ENCODE results near the gene B4GALT5. TPM values are rescaled to one million over a fixed set of nuclear protein-coding genes. Genes with fewer than 3 reads are reported as not detected.
A peak's percentile ranks its signal among the peaks of the same experiment; 100 is the strongest.

The B4GALT5 gene
- total and polyA plus RNA-seq, 7 experiments from 2014 or later: 0.14 to 23.1 (median 3.6) TPM

GRCh38 chr20:49750611-49751396 lies 37.1 kb upstream of the B4GALT5 start:
- Histone ChIP-seq H3K4me3 (ENCODE audit: low read length) (no peak overlapping the region), H3K27me3 (ENCODE audit: control insufficient read depth in 2 of 2, insufficient read depth in 2 of 2, low read length in 2 of 2) (no peaks in the 10 kb centered on the region), H3K9me3 (ENCODE audit: control insufficient read depth in 2 of 3, low read length in 3 of 3) (no peaks in the 10 kb centered on the region), H3K27ac (ENCODE audit: low read depth, low read length) (no peak overlapping the region), H3K4me1 (ENCODE audit: control insufficient read depth in 2 of 2, insufficient read depth in 2 of 2, low read length in 2 of 2) (no peaks in the 10 kb centered on the region), H3K36me3 (ENCODE audit: control insufficient read depth in 2 of 3, insufficient read depth in 3 of 3, low read length in 3 of 3) (no peaks in the 10 kb centered on the region)
- Mint-ChIP-seq H3K4me3 (no peak overlapping the region), H3K4me1 (peaks cover 0 to 10% (median 8%) of the 10 kb centered on the region in 7 donors), H3K9me3 (no peaks in the 10 kb centered on the region), H3K27me3 (peaks cover 14 to 53% (median 23%) of the 10 kb centered on the region in 5 donors), H3K36me3 (peaks cover 0 to 4% (median 0%) of the 10 kb centered on the region in 5 donors), H3K27ac (no peak overlapping the region)
- no peak for DNase-seq
- intact Hi-C loops (cut with micrococcal nuclease): no loop called here
- POLR2A ChIA-PET: interaction anchor here (0.6 kb wide), 1 partner anchor 24 kb away, joined by 3 read pairs; no protein-coding TSS in a partner anchor
- CTCF ChIA-PET: no interaction called here
- peak; percentile 47 for ATAC-seq

GRCh38 chr20:49749625-49750024 lies 35.9 kb upstream of the B4GALT5 start:
- Histone ChIP-seq H3K36me3 (ENCODE audit: control insufficient read depth in 2 of 3, insufficient read depth in 3 of 3, low read length in 3 of 3) (no peaks in the 10 kb centered on the region), H3K4me3 (ENCODE audit: low read length) (no peak overlapping the region), H3K27ac (ENCODE audit: low read depth, low read length) (no peak overlapping the region), H3K9me3 (ENCODE audit: control insufficient read depth in 2 of 3, low read length in 3 of 3) (no peaks in the 10 kb centered on the region), H3K4me1 (ENCODE audit: control insufficient read depth in 2 of 2, insufficient read depth in 2 of 2, low read length in 2 of 2) (no peaks in the 10 kb centered on the region), H3K27me3 (ENCODE audit: control insufficient read depth in 2 of 2, insufficient read depth in 2 of 2, low read length in 2 of 2) (no peaks in the 10 kb centered on the region)
- DNase-seq: no peak
- intact Hi-C loops (cut with micrococcal nuclease): no loop called here
- Mint-ChIP-seq H3K4me1 (peaks cover 0 to 10% (median 8%) of the 10 kb centered on the region in 7 donors), H3K27ac (no peak overlapping the region), H3K4me3 (no peak overlapping the region), H3K27me3 (peaks cover 7 to 50% (median 22%) of the 10 kb centered on the region in 5 donors), H3K36me3 (peaks cover 0 to 4% (median 0%) of the 10 kb centered on the region in 5 donors), H3K9me3 (no peaks in the 10 kb centered on the region)
- no peak for ATAC-seq
- ChIA-PET POLR2A (no interaction called here), CTCF (no interaction called here)

DNA sequence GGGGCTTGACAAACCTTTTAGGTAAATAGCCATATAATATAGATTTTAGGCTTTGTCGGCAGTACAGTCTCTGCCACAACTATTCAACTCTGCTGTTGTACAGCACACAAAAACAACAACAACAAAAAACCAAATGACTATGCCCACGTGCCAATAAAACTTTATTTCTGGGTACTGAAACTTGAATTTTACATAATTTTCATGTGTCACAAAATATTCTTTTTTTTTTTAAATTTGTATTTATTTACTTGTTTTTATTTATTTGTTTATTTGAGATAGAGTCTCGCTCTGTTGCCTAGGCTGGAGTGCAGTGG lies 34.8 kb upstream of the B4GALT5 start:
- Mint-ChIP-seq H3K9me3 (no peaks in the 10 kb centered on the region), H3K4me1 (peaks cover 0 to 10% (median 8%) of the 10 kb centered on the region in 7 donors), H3K36me3 (peaks cover 0 to 4% (median 0%) of the 10 kb centered on the region in 5 donors), H3K27ac (no peak overlapping the region), H3K4me3 (no peak overlapping the region), H3K27me3 (peaks cover 5 to 43% (median 16%) of the 10 kb centered on the region in 5 donors)
- DNase-seq (no peak), ATAC-seq (no peak)
- no peak overlapping the region for H3K27ac ChIP-seq (ENCODE audit: low read depth, low read length)
- no peaks in the 10 kb centered on the region for H3K36me3 ChIP-seq (ENCODE audit: control insufficient read depth in 2 of 3, insufficient read depth in 3 of 3, low read length in 3 of 3)
- ChIA-PET POLR2A (no interaction called here), CTCF (no interaction called here)
- intact Hi-C loops (cut with micrococcal nuclease): no loop called here
- H3K27me3 ChIP-seq (ENCODE audit: control insufficient read depth in 2 of 2, insufficient read depth in 2 of 2, low read length in 2 of 2): no peaks in the 10 kb centered on the region
- H3K4me1 ChIP-seq (ENCODE audit: control insufficient read depth in 2 of 2, insufficient read depth in 2 of 2, low read length in 2 of 2): no peaks in the 10 kb centered on the region
- no peak overlapping the region for H3K4me3 ChIP-seq (ENCODE audit: low read length)
- no peaks in the 10 kb centered on the region for H3K9me3 ChIP-seq (ENCODE audit: control insufficient read depth in 2 of 3, low read length in 3 of 3)

- Histone ChIP-seq H3K27ac (ENCODE audit: low read depth, low read length) (no peak overlapping the region), H3K4me3 (ENCODE audit: low read length) (no peak overlapping the region), H3K36me3 (ENCODE audit: control insufficient read depth in 2 of 3, insufficient read depth in 3 of 3, low read length in 3 of 3) (no peaks in the 10 kb centered on the region), H3K9me3 (ENCODE audit: control insufficient read depth in 2 of 3, low read length in 3 of 3) (no peaks in the 10 kb centered on the region), H3K4me1 (ENCODE audit: control insufficient read depth in 2 of 2, insufficient read depth in 2 of 2, low read length in 2 of 2) (no peaks in the 10 kb centered on the region), H3K27me3 (ENCODE audit: control insufficient read depth in 2 of 2, insufficient read depth in 2 of 2, low read length in 2 of 2) (no peaks in the 10 kb centered on the region)
- peaks cover 5 to 41% (median 17%) of the 10 kb centered on the region in 5 donors for H3K27me3 Mint-ChIP-seq
- H3K4me1 Mint-ChIP-seq: peaks cover 0 to 10% (median 8%) of the 10 kb centered on the region in 7 donors
- no peaks in the 10 kb centered on the region for H3K9me3 Mint-ChIP-seq
- peaks cover 0 to 4% (median 0%) of the 10 kb centered on the region in 5 donors for H3K36me3 Mint-ChIP-seq
- DNase-seq: no peak
- intact Hi-C loops (cut with micrococcal nuclease): no loop called here
- no peak for ATAC-seq
- ChIA-PET POLR2A (no interaction called here), CTCF (no interaction called here)
- H3K27ac Mint-ChIP-seq: no peak overlapping the region
- H3K4me3 Mint-ChIP-seq: no peak overlapping the region
Observed at GRCh38 chr20:49747707-49748524, 34.2 kb upstream of the B4GALT5 start.

- H3K36me3 ChIP-seq (ENCODE audit: control insufficient read depth in 2 of 3, insufficient read depth in 3 of 3, low read length in 3 of 3): no peaks in the 10 kb centered on the region
- no peak overlapping the region for H3K27ac Mint-ChIP-seq
- no peaks in the 10 kb centered on the region for H3K36me3 Mint-ChIP-seq
- no peak overlapping the region for H3K4me3 ChIP-seq (ENCODE audit: low read length)
- intact Hi-C loops (cut with micrococcal nuclease): no loop called here
- no peak overlapping the region for H3K27ac ChIP-seq (ENCODE audit: low read depth, low read length)
- no peaks in the 10 kb centered on the region for H3K27me3 ChIP-seq (ENCODE audit: control insufficient read depth in 2 of 2, insufficient read depth in 2 of 2, low read length in 2 of 2)
- DNase-seq: no peak
- no peak overlapping the region for H3K4me3 Mint-ChIP-seq
- no peaks in the 10 kb centered on the region for H3K9me3 ChIP-seq (ENCODE audit: control insufficient read depth in 2 of 3, low read length in 3 of 3)
- peaks cover 0 to 2% (median 0%) of the 10 kb centered on the region in 7 donors for H3K4me1 Mint-ChIP-seq
- no peaks in the 10 kb centered on the region for H3K4me1 ChIP-seq (ENCODE audit: control insufficient read depth in 2 of 2, insufficient read depth in 2 of 2, low read length in 2 of 2)
- POLR2A ChIA-PET: no interaction called here
- CTCF ChIA-PET: no interaction called here
- H3K9me3 Mint-ChIP-seq: no peaks in the 10 kb centered on the region
- ATAC-seq: no peak
- H3K27me3 Mint-ChIP-seq: peaks cover 5 to 46% (median 6%) of the 10 kb centered on the region in 5 donors
Observed at GRCh38 chr20:49742948-49743347, 29.3 kb upstream of the B4GALT5 start.

DNA sequence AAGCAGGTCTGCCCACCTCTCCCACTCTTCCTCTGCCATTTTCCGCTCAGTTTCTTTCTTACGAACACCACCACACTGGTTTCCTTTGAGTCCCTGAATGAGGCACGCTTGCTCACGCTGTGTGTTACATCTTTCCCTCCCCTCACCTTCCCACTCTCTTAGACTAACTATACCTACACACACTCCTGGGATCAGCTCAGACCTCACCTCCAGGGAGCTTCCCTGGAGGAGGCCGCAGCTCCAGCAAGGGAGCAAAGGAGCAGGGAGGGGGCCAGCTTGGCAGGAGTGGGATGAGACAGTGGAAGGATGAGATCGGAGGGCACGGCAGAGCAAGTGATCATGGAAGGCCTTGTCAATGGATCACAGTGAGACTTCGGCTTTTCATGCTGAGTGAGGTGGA lies 28.3 kb upstream of the B4GALT5 start:
- ATAC-seq (no peak), DNase-seq (no peak)
- H3K4me1 ChIP-seq (ENCODE audit: control insufficient read depth in 2 of 2, insufficient read depth in 2 of 2, low read length in 2 of 2): no peaks in the 10 kb centered on the region
- H3K27me3 ChIP-seq (ENCODE audit: control insufficient read depth in 2 of 2, insufficient read depth in 2 of 2, low read length in 2 of 2): no peaks in the 10 kb centered on the region
- intact Hi-C loops (cut with micrococcal nuclease): no loop called here
- Mint-ChIP-seq H3K27me3 (peaks cover 5 to 45% (median 6%) of the 10 kb centered on the region in 5 donors), H3K9me3 (no peaks in the 10 kb centered on the region), H3K4me3 (no peak overlapping the region), H3K27ac (peak overlapping the region in 1 of 9 donors; percentile 2), H3K36me3 (no peaks in the 10 kb centered on the region), H3K4me1 (peaks cover 0 to 2% (median 0%) of the 10 kb centered on the region in 7 donors)
- no peaks in the 10 kb centered on the region for H3K9me3 ChIP-seq (ENCODE audit: control insufficient read depth in 2 of 3, low read length in 3 of 3)
- ChIA-PET POLR2A (no interaction called here), CTCF (no interaction called here)
- H3K27ac ChIP-seq (ENCODE audit: low read depth, low read length): no peak overlapping the region
- no peaks in the 10 kb centered on the region for H3K36me3 ChIP-seq (ENCODE audit: control insufficient read depth in 2 of 3, insufficient read depth in 3 of 3, low read length in 3 of 3)
- H3K4me3 ChIP-seq (ENCODE audit: low read length): no peak overlapping the region
